OCI-LY3 (cell line): ENCODE measurements around the gene FAM50A.
"Not testable (repeated sequence)": the region's sequence is repeated elsewhere in the genome, so short reads cannot be mapped to it uniquely, and the experiment has no call there.

Source experiments
- H2AFZ ChIP-seq: fragments of 200-600, 300-600 bp; shearing (Covaris generic); 2 replicates; pipeline ENCODE4 v1.6.0; 2014; ENCODE audit warnings: antibody characterized with exemption, low read depth, low read length
- H3K27ac ChIP-seq: fragments of 200-600, 300-600 bp; sonication (generic); 2 replicates; pipeline ENCODE4 v1.5.1; 2014; ENCODE audit warnings: mild to moderate bottlenecking, low read length, moderate library complexity, mixed read lengths
- H3K27me3 ChIP-seq: fragments of 200-600, 300-600 bp; sonication (generic); 2 replicates; pipeline ENCODE4 v1.6.1; 2014; ENCODE audit warnings: low read depth, low read length, mixed read lengths
- H3K36me3 ChIP-seq: fragments of 200-600, 300-600 bp; sonication (generic); replicated peaks from 2 replicates; pipeline ENCODE3; 2014; ENCODE audit warnings: low read depth, low read length, mixed read lengths
- H3K4me1 ChIP-seq: fragments of 300-600, 200-600 bp; sonication (generic); 2 replicates; pipeline ENCODE4 v1.6.1; 2014; ENCODE audit warnings: low read length, mixed read lengths
- H3K4me2 ChIP-seq: fragments of 200-600, 300-600 bp; sonication (generic); 2 replicates; pipeline ENCODE4 v1.6.1; 2014; ENCODE audit warnings: low read length, mixed read lengths
- H3K4me3 ChIP-seq: fragments of 300-600, 200-600 bp; sonication (generic); 2 replicates; pipeline ENCODE4 v1.5.1; 2014; ENCODE audit warnings: antibody characterized with exemption, mild to moderate bottlenecking, low read length, moderate library complexity
- H3K79me2 ChIP-seq: fragments of 300-600, 200-600 bp; shearing (Covaris generic); 2 replicates; pipeline ENCODE4 v1.6.1; 2014; ENCODE audit warnings: mild to moderate bottlenecking, low read length, mixed read lengths
- H3K9ac ChIP-seq: fragments of 300-600, 200-600 bp; shearing (Covaris generic); 2 replicates; pipeline ENCODE4 v1.6.0; 2014; ENCODE audit warnings: mild to moderate bottlenecking, low read length, moderate library complexity
- H3K9me3 ChIP-seq: fragments of 200-600, 300-600 bp; shearing (Covaris generic); 2 replicates; pipeline ENCODE4 v1.6.1; 2014; ENCODE audit warnings: low read length, mixed read lengths; ENCODE audit not compliant: insufficient read depth
- H4K20me1 ChIP-seq: fragments of 200-600, 300-600 bp; sonication (generic); 2 replicates; pipeline ENCODE4 v1.6.1; 2016; ENCODE audit warnings: low read length, mixed read lengths; ENCODE audit not compliant: insufficient read depth
- CTCF ChIP-seq: fragments of 200-600, 300-600 bp; sonication (generic); IDR thresholded peaks from 2 replicates; pipeline ENCODE4 v1.5.1; 2014; ENCODE audit warnings: antibody characterized with exemption, low read length, low read depth
- EZH2phosphoT487 ChIP-seq: fragments of 200-600 bp; shearing (Covaris generic); IDR thresholded peaks from 2 replicates; pipeline ENCODE4 v1.6.1; 2018; ENCODE audit warnings: antibody characterized with exemption, mixed run types, low read depth

Gene FAM50A

GRCh38 chrX:154495472-154495922, 51.6 kb downstream of the FAM50A start:
- Histone ChIP-seq H4K20me1 (no peaks in the 10 kb centered on the region), H3K4me1 (peaks cover 16% of the 10 kb centered on the region), H2AFZ (no peak overlapping the region), H3K9me3 (no peaks in the 10 kb centered on the region), H3K27me3 (no peaks in the 10 kb centered on the region), H3K79me2 (no peaks in the 10 kb centered on the region), H3K9ac (no peak overlapping the region), H3K36me3 (no peaks in the 10 kb centered on the region), H3K4me2 (no peak overlapping the region), H3K27ac (no peak overlapping the region), H3K4me3 (no peak overlapping the region)
- TF ChIP-seq EZH2phosphoT487 (no peak), CTCF (no peak)

- not testable (repeated sequence) for H3K4me3 ChIP-seq, H3K9ac ChIP-seq, H2AFZ ChIP-seq, H3K79me2 ChIP-seq, H3K36me3 ChIP-seq, H3K9me3 ChIP-seq, H3K4me2 ChIP-seq, H3K27ac ChIP-seq, H3K27me3 ChIP-seq, H4K20me1 ChIP-seq
- H3K4me1 ChIP-seq, result peaks cover 12% of the 10 kb centered on the region
Observed at GRCh38 chrX:154496591-154497137, 52.7 kb downstream of the FAM50A start.
